HG03103 (cell line): ENCODE data around the gene WASF2.
A peak's percentile ranks its signal among the peaks of the same experiment; 100 is the strongest.
"Not testable (repeated sequence)": the region's sequence is repeated elsewhere in the genome, so short reads cannot be mapped to it uniquely, and the experiment has no call there.

ENCODE experiments used
- ATAC-seq: cut with Tn5 transposase; IDR thresholded peaks from one replicate; pipeline ENCODE4 v1.9.1; 2021; ENCODE audit warnings: low read depth; ENCODE audit not compliant: unreplicated experiment

WASF2 gene

GRCh38 chr1:27499142-27499541 lies 9.2 kb upstream of the WASF2 start:
- no peak for ATAC-seq

- no peak for ATAC-seq
Observed at GRCh38 chr1:27496604-27497155, 6.7 kb upstream of the WASF2 start.

GRCh38 chr1:27492796-27493195 lies 2.8 kb upstream of the WASF2 start:
- ATAC-seq: no peak

GRCh38 chr1:27491748-27492700 lies 2.1 kb upstream of the WASF2 start:
- ATAC-seq: no peak

GRCh38 chr1:27489501-27489972 lies 430 bp downstream of the WASF2 start:
- peak; percentile 6 for ATAC-seq

GRCh38 chr1:27487966-27488884 lies 1.7 kb downstream of the WASF2 start:
- ATAC-seq: no peak

- no peak for ATAC-seq
Observed at GRCh38 chr1:27485363-27485762, 4.6 kb downstream of the WASF2 start.

- no peak for ATAC-seq
Observed at GRCh38 chr1:27483659-27484058, 6.3 kb downstream of the WASF2 start.

GRCh38 chr1:27481994-27482620 lies 7.9 kb downstream of the WASF2 start:
- no peak for ATAC-seq

GRCh38 chr1:27478098-27478497 lies 11.9 kb downstream of the WASF2 start:
- ATAC-seq: no peak

- no peak for ATAC-seq
Observed at GRCh38 chr1:27476237-27476636, 13.7 kb downstream of the WASF2 start.

GRCh38 chr1:27475720-27476119 lies 14.2 kb downstream of the WASF2 start:
- ATAC-seq: no peak

GRCh38 chr1:27473755-27474154 lies 16.2 kb downstream of the WASF2 start:
- no peak for ATAC-seq

- ATAC-seq: not testable (repeated sequence)
Observed at GRCh38 chr1:27472098-27472497, 17.9 kb downstream of the WASF2 start.

GRCh38 chr1:27471477-27471876 lies 18.5 kb downstream of the WASF2 start:
- ATAC-seq: no peak

GRCh38 chr1:27469334-27469733 lies 20.6 kb downstream of the WASF2 start:
- ATAC-seq: no peak

GRCh38 chr1:27468378-27468777 lies 21.6 kb downstream of the WASF2 start:
- ATAC-seq: not testable (repeated sequence)

- no peak for ATAC-seq
Observed at GRCh38 chr1:27464926-27465647, 24.9 kb downstream of the WASF2 start.

GRCh38 chr1:27463916-27464315 lies 26.1 kb downstream of the WASF2 start:
- ATAC-seq: not testable (repeated sequence)

- ATAC-seq: not testable (repeated sequence)
Observed at GRCh38 chr1:27458521-27458920, 31.4 kb downstream of the WASF2 start.
